Measurements from ENCODE around the gene LIMS2.

The LIMS2 gene

GRCh38 chr2:127701193-127701650, 25.9 kb upstream of the LIMS2 start, which contains the start of gene SFT2D3:
TSS of gene SFT2D3 (plus strand) at chr2:127701497. CDS start at chr2:127701529, 32 bp downstream.
- peak; percentile 78 for DNase-seq (ENCODE audit: low read depth)

GRCh38 chr2:127700527-127701192, 25.3 kb upstream of the LIMS2 start:
- no peak for DNase-seq (ENCODE audit: low read depth)

- DNase-seq (ENCODE audit: low read depth), result no peak
Observed at GRCh38 chr2:127698553-127699355, 23.4 kb upstream of the LIMS2 start.

GRCh38 chr2:127697482-127698180, 22.3 kb upstream of the LIMS2 start:
- DNase-seq (ENCODE audit: low read depth), result no peak

GRCh38 chr2:127695491-127696472, 20.5 kb upstream of the LIMS2 start:
- no peak for DNase-seq (ENCODE audit: low read depth)

- no peak for DNase-seq (ENCODE audit: low read depth)
Observed at GRCh38 chr2:127694986-127695385, 19.7 kb upstream of the LIMS2 start.

- no peak for DNase-seq (ENCODE audit: low read depth)
Observed at GRCh38 chr2:127690696-127691095, 15.4 kb upstream of the LIMS2 start.

- DNase-seq (ENCODE audit: low read depth), result no peak
Observed at GRCh38 chr2:127688405-127688804, 13.1 kb upstream of the LIMS2 start.

GRCh38 chr2:127685410-127686080, 10.2 kb upstream of the LIMS2 start:
- DNase-seq (ENCODE audit: low read depth), result no peak

- no peak for DNase-seq (ENCODE audit: low read depth)
Observed at GRCh38 chr2:127683757-127684156, 8.4 kb upstream of the LIMS2 start.

GRCh38 chr2:127683056-127683455, 7.7 kb upstream of the LIMS2 start:
- DNase-seq (ENCODE audit: low read depth), result no peak

GRCh38 chr2:127681976-127682857, 6.9 kb upstream of the LIMS2 start:
- DNase-seq (ENCODE audit: low read depth), result no peak

- DNase-seq (ENCODE audit: low read depth), result no peak
Observed at GRCh38 chr2:127681288-127681804, 6.0 kb upstream of the LIMS2 start.

- DNase-seq (ENCODE audit: low read depth), result no peak
Observed at GRCh38 chr2:127680706-127681287, 5.5 kb upstream of the LIMS2 start.

GRCh38 chr2:127679680-127680361, 4.5 kb upstream of the LIMS2 start:
- no peak for DNase-seq (ENCODE audit: low read depth)

- DNase-seq (ENCODE audit: low read depth), result no peak
Observed at GRCh38 chr2:127678991-127679390, 3.7 kb upstream of the LIMS2 start.

- DNase-seq (ENCODE audit: low read depth), result no peak
Observed at GRCh38 chr2:127678531-127678930, 3.2 kb upstream of the LIMS2 start.

GRCh38 chr2:127676906-127677305, 1.6 kb upstream of the LIMS2 start:
- DNase-seq (ENCODE audit: low read depth), result no peak

All from stimulated activated CD8-positive, alpha-beta memory T cell treated with anti-CD3 and anti-CD28 coated beads, Interleukin-7, amount 100 ng/mL, for 24 hours (primary cell).